Smooth muscle cell (in vitro differentiated cells): ENCODE measurements around the gene HSD11B2. TPM values are rescaled to one million over a fixed set of nuclear protein-coding genes. Genes with fewer than 3 reads are reported as not detected.

Experiments
- DNase-seq: peaks from one replicate; lab custom pipeline; 2025; ENCODE audit not compliant: unreplicated experiment; lab: John Stamatoyannopoulos, UW
- H2AFZ ChIP-seq: fragments of 200-600 bp; sonication (generic); 2 replicates; pipeline ENCODE4 v1.6.0; 2016; ENCODE audit warnings: antibody characterized with exemption, low read depth, mild to moderate bottlenecking
- H3F3A ChIP-seq: fragments of 200-600 bp; sonication (generic); 2 replicates; pipeline ENCODE4 v1.6.0; 2017; ENCODE audit warnings: antibody characterized with exemption, low read depth
- H3K27ac ChIP-seq: fragments of 200-600 bp; sonication (generic); 2 replicates; pipeline ENCODE4 v1.5.1; 2016; ENCODE audit warnings: low read depth, mild to moderate bottlenecking
- H3K27me3 ChIP-seq: fragments of 200-600 bp; sonication (generic); 2 replicates; pipeline ENCODE4 v1.6.1; 2016; ENCODE audit warnings: low read depth, mild to moderate bottlenecking
- H3K36me3 ChIP-seq: fragments of 200-600 bp; sonication (generic); 2 replicates; pipeline ENCODE4 v1.5.1; 2016; ENCODE audit warnings: low read depth
- H3K4me1 ChIP-seq: fragments of 200-600 bp; sonication (generic); 2 replicates; pipeline ENCODE4 v1.5.1; 2016; ENCODE audit warnings: low read depth
- H3K4me2 ChIP-seq: fragments of 200-600 bp; sonication (generic); 2 replicates; pipeline ENCODE4 v1.6.0; 2016; ENCODE audit warnings: mild to moderate bottlenecking
- H3K4me3 ChIP-seq: fragments of 200-600 bp; sonication (generic); 2 replicates; pipeline ENCODE4 v1.5.1; 2016; ENCODE audit warnings: mild to moderate bottlenecking
- H3K79me2 ChIP-seq: fragments of 200-600 bp; sonication (generic); 2 replicates; pipeline ENCODE4 v1.6.0; 2016; ENCODE audit warnings: low read depth, mild to moderate bottlenecking
- H3K9ac ChIP-seq: fragments of 200-600 bp; sonication (generic); 2 replicates; pipeline ENCODE4 v1.6.0; 2016; ENCODE audit warnings: low read depth
- H3K9me3 ChIP-seq: fragments of 200-600 bp; sonication (generic); replicated peaks from 2 replicates; pipeline ENCODE4 v1.5.1; 2016; ENCODE audit warnings: low read depth
- H4K20me1 ChIP-seq: fragments of 200-600 bp; sonication (generic); 2 replicates; pipeline ENCODE4 v1.6.0; 2016; ENCODE audit warnings: low read depth
- WGBS: methylation state at CpG from one replicate; pipeline ENCODE4 v1.1.7; 2016; ENCODE audit warnings: low lambda C conversion rate; 5-methylcytosine and 5-hydroxymethylcytosine counted together
- polyA plus RNA-seq: library from polyadenylated mRNA; unstranded; fragments of >200 nt; fragmentation: Nextera tagmentation; extraction: Ambion mirVana; gene quantifications from 2 replicates; pipeline ENCODE4 v1.2.1, GENCODE V29; 2016
- total RNA-seq: library from RNA; depleted of rRNA; stranded (reverse); fragments of >200 nt; gene quantifications from 2 replicates; pipeline ENCODE4 v1.2.3, GENCODE V29; 2014
- TF ChIP-seq, protein P1 (sequence below): fragments of 200-600 bp; sonication (generic); IDR thresholded peaks from 2 replicates; pipeline ENCODE4 v1.5.1; 2017; ENCODE audit warnings: borderline replicate concordance, mild to moderate bottlenecking, antibody characterized with exemption; ENCODE audit not compliant: insufficient read depth, poor library complexity, severe bottlenecking

Gene HSD11B2
- total and polyA plus RNA-seq, 2 experiments from 2014 or later, result not detected

DNA sequence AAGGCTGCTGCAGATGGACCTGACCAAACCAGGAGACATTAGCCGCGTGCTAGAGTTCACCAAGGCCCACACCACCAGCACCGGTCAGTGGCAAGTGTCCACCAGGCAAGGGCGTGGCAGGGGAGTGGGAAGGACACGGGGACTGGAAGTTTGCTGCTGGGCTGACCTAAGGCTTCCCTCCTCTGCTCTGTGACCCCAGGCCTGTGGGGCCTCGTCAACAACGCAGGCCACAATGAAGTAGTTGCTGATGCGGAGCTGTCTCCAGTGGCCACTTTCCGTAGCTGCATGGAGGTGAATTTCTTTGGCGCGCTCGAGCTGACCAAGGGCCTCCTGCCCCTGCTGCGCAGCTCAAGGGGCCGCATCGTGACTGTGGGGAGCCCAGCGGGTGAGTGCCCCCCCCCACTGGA, 4.8 kb downstream of the HSD11B2 start:
- peaks cover 18% of the 10 kb centered on the region for H3K27me3 ChIP-seq
- H3K27ac ChIP-seq, result no peak overlapping the region
- H3K36me3 ChIP-seq, result no peaks in the 10 kb centered on the region
- no peak overlapping the region for H3K4me2 ChIP-seq
- no peak overlapping the region for H2AFZ ChIP-seq
- no peak for DNase-seq
- H4K20me1 ChIP-seq, result peaks cover 19% of the 10 kb centered on the region
- TF ChIP-seq, protein P1, sequence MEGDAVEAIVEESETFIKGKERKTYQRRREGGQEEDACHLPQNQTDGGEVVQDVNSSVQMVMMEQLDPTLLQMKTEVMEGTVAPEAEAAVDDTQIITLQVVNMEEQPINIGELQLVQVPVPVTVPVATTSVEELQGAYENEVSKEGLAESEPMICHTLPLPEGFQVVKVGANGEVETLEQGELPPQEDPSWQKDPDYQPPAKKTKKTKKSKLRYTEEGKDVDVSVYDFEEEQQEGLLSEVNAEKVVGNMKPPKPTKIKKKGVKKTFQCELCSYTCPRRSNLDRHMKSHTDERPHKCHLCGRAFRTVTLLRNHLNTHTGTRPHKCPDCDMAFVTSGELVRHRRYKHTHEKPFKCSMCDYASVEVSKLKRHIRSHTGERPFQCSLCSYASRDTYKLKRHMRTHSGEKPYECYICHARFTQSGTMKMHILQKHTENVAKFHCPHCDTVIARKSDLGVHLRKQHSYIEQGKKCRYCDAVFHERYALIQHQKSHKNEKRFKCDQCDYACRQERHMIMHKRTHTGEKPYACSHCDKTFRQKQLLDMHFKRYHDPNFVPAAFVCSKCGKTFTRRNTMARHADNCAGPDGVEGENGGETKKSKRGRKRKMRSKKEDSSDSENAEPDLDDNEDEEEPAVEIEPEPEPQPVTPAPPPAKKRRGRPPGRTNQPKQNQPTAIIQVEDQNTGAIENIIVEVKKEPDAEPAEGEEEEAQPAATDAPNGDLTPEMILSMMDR, result no peak
- no peaks in the 10 kb centered on the region for H3F3A ChIP-seq
- H3K4me3 ChIP-seq, result no peak overlapping the region
- H3K9me3 ChIP-seq, result no peaks in the 10 kb centered on the region
- H3K9ac ChIP-seq, result no peak overlapping the region
- H3K4me1 ChIP-seq, result peaks cover 5% of the 10 kb centered on the region
- WGBS, result 94% methylated on average over 16 of the region's 16 CpGs
- H3K79me2 ChIP-seq, result no peaks in the 10 kb centered on the region

GRCh38 chr16:67436640-67437193, 5.8 kb downstream of the HSD11B2 start:
- Histone ChIP-seq H3K4me1 (peaks cover 2% of the 10 kb centered on the region), H3K79me2 (no peaks in the 10 kb centered on the region), H4K20me1 (peaks cover 26% of the 10 kb centered on the region), H3K27ac (no peak overlapping the region), H3K36me3 (no peaks in the 10 kb centered on the region), H2AFZ (no peak overlapping the region), H3F3A (no peaks in the 10 kb centered on the region), H3K4me2 (no peak overlapping the region), H3K9ac (no peak overlapping the region), H3K4me3 (no peak overlapping the region), H3K27me3 (peaks cover 11% of the 10 kb centered on the region), H3K9me3 (no peaks in the 10 kb centered on the region)
- TF ChIP-seq, protein P1, result no peak
- DNase-seq, result no peak
- 97% methylated on average over 22 of the region's 23 CpGs for WGBS

DNA sequence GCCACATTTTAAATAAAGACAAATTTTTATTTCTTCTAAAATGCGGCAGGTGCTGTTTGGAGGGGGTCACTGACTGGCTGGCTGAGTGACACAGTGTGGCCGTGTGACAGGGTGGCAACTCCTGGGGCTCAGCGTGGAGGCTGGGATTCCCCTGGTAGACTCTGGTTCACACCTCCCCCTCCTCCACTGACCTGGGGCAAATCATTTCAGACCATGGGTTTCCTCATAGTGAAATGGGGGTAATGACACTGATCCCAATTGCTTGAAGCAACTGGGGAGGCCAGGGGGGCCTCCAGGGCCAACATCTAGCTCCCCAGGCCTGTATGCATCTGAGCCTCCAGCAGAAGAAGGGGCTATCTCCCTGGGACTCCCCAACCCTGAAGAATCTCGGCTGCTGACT, 6.6 kb downstream of the HSD11B2 start:
- Histone ChIP-seq H3K4me3 (no peak overlapping the region), H4K20me1 (peaks cover 32% of the 10 kb centered on the region), H3K9me3 (no peaks in the 10 kb centered on the region), H3F3A (no peaks in the 10 kb centered on the region), H3K27me3 (peaks cover 5% of the 10 kb centered on the region), H3K4me1 (no peaks in the 10 kb centered on the region), H3K79me2 (no peaks in the 10 kb centered on the region), H3K4me2 (no peak overlapping the region), H3K27ac (no peak overlapping the region), H3K36me3 (no peaks in the 10 kb centered on the region), H2AFZ (no peak overlapping the region), H3K9ac (no peak overlapping the region)
- TF ChIP-seq, protein P1, result no peak
- 98% methylated on average over 4 of the region's 4 CpGs for WGBS
- no peak for DNase-seq
